NCI-H510A treated with DMSO at 0.1 percent for 48 hours (cell line): Measurements from ENCODE around the gene GADD45A.
"Not testable (repeated sequence)": the region's sequence is repeated elsewhere in the genome, so short reads cannot be mapped to it uniquely, and the experiment has no call there.

Experiments
- DNase-seq: peaks from one replicate; lab custom pipeline; 2025; lab: John Stamatoyannopoulos, UW

GADD45A gene, protein sequence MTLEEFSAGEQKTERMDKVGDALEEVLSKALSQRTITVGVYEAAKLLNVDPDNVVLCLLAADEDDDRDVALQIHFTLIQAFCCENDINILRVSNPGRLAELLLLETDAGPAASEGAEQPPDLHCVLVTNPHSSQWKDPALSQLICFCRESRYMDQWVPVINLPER

DNA sequence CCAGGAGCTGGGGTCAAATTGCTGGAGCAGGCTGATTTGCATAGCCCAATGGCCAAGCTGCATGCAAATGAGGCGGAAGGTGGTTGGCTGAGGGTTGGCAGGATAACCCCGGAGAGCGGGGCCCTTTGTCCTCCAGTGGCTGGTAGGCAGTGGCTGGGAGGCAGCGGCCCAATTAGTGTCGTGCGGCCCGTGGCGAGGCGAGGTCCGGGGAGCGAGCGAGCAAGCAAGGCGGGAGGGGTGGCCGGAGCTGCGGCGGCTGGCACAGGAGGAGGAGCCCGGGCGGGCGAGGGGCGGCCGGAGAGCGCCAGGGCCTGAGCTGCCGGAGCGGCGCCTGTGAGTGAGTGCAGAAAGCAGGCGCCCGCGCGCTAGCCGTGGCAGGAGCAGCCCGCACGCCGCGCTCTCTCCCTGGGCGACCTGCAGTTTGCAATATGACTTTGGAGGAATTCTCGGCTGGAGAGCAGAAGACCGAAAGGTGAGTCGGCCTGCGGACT lies at the start of gene GADD45A:
Gene GADD45A, plus strand, starts transcription at position 135 of the 491 bp plus-strand sequence. Its CDS starts 294 bp downstream, at position 429.
- DNase-seq: peak; percentile 99

DNA sequence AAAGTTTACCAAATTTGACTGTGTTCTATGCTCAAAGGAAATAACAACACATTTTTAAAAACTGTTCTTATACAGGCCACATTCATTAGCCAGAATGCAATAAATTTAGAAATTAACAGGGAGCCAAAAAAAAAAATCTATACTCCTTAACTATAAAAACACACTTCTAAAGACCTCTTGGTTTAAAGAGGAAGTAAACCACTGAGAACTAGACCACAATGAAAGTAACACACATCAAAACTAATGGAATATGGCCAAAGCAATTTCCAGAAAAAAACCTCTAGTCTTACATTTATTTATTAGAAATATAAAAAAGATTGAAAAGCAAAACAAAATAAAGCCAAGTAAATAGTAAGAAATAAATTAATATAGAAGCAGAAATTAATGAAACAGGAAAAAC lies 48.9 kb upstream of the GADD45A start:
- no peak for DNase-seq

DNA sequence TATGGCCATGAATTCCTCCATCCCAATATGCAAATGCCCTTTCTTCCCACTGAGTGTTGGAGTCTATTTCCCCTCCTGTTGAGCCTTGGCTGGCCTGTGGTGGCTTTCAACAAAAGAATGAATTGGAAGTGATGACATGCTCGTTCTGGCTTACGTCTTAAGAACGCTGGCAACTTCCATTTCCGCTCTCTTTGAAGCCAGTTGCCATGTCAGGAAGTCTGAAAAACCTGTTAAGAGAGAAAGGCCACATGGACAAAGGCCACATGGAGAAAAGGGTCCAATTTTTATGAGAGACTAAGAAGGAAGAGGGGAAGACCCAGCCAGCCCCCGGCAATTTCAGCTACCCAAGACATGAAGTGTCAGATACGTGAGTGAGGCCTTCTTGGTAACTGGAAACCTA lies 45.6 kb upstream of the GADD45A start:
- DNase-seq: no peak

DNA sequence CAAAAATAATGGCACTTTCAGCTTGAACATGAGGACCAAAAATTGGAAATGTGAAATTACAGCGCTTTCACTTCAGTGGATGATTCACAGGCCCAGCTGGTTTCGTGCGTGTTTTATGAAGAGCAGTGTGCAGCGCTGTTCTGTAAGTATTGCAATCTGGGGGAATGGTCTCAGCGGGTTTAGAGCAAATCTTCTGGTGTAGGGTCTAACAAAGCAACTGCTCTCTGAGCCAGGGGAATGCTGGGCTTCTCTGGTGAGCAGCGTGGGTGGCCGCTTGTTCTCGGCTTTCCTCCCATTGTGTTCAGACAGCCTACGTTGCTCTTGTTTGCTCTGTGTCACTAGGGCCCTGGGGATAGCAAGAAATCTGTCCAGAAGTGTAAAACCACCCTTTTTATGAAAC lies 42.4 kb upstream of the GADD45A start:
- DNase-seq: no peak

DNA sequence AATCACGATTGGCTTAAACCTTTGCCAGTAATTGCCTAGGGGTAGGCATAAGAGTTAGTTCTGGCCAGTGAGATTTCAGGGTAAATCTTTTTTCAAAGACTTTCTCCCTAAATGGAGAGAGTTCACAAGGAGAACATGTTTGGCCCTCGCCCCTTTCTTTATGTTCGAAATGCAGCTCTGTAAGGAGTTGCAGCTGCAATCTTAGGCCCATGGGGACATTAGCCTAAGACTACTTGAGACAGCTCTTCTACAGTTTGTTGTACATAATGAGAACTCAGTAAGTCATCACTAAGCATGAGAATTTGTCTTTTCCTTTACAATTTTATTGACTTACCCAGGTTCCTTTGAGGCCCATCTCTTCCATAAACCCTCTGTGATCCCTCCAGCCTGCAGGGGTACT lies 40.4 kb upstream of the GADD45A start:
- DNase-seq: no peak

DNA sequence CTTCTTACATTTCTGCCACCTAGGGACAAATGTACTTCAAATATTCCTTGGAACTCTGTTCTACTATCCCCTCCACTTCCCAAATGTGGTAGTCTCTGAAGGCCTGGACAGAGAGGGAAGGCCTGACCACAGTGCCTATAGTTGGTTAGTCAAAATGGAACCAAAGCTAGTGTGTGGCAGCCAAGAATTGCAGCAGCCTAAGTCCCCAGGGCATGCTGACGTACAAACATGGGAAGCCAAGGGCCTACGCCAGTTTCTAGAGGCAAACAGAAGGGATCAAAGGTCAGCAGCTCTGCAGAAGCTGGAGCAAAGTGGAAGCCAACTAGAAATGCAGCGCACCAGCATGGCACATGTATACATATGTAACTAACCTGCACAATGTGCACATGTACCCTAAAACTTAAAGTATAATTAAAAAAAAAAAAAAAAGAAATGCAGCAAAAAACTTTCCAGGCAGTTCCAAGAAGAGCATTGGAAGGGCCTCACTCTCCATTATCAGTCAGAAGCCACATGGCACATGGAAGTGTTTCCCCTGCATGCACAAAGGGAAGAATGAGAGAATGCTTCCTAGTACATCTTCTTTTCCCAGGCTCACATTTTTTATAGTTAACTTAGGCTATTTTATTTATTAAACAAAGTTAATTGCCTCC lies 39.4 kb upstream of the GADD45A start:
- no peak for DNase-seq

DNA sequence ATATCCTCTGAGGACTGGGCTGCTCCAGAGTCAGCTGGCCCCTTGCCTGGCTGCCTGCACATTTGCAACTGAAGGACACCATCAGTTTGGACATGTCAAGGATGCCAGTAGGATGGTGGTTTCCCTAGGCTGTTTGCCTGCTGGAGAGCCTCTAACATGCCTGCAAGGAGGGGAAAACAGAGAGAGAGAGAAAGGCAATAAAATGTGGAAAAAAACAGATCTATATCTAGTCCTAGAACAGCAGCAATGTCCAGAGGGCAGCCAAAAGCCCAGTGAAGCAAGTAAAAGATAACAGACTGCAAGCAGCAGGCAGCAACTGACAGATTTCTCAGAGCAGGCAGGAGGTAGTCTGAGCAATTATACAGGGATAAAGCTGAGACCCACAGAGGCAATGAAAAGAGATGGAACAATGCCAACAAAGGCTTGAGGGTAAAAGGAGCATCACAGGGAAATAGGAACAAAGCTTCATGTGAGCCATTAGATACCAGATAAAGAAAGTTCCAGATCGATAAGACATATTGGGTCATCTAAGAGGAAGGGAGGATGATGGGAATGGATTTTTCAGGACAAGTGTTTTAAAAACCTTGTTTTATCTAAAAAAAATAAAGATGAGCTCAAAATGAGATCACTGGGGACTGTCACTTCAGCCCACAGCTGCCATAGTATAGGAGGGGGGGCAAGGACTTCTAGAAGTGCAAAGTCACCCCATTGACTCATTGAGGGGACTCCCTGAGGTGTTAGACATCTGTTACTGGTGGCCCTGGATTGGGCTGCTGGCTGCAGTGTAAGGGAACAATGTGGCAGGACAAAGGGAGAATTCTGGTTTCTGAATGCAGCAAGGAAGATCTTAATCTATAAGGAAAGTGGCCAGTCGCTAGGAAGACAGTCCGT lies 38.6 kb upstream of the GADD45A start:
- peak; percentile 25 for DNase-seq

DNA sequence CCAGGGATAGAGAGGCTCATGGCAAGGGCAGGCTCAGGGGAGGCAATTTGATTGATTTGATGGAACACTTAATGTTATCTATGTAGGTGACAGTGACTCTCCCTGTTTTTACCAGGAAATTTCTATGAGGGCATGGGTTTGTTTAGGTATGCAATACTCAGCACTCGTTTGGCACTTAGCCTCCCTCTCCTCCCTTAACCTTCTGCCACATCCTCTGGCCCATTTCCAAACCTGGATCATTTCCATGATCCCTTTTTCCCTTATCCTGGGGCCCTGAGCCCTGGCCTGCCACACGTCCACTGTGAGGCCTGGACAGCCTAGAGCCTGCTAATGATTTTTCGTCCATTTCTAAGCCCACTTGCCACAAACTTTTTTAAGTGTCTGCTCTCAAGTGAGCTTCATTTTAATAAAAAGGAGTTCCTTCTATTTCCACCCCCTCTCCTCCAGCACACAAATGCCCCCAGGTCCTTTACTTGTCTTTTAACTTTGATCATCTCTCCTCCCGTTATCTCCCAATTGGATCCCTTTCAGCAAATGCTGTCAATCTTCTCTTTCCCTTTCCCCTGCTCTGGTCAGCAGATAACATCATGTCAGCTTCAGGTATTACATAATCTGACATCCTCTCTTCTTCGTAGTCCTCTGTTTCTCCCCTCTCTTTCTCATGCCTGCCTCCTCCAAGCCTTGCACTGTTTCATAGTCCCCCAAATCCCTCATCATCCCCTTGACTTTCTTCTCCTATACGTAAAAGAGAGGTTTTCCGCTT lies 37.8 kb upstream of the GADD45A start:
- peak; percentile 26 for DNase-seq

DNA sequence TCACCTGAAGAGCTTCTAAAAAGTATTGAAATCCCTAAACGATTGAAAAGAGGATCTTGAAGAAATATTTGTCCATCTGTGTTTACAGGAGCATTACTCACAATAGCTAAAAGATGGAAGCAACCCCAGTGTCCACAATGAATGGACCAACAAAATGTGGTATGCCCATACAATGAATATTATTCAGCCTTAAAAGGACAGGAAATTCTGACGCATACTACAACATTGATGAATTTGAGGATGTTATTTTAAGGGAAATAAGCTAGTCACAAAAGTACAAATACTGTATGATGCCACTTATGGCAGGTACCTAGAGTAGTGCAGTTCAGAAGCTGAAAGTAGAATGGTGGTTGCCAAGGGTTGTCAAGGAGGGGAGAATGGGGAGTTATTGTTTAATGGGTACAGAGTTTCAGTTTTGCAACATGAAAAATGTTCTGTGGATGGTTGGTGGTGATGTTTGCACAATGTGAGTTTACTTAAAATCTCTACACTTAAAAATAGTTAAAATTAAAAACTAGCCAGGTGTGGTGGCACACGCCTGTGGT lies 37.1 kb upstream of the GADD45A start:
- no peak for DNase-seq

DNA sequence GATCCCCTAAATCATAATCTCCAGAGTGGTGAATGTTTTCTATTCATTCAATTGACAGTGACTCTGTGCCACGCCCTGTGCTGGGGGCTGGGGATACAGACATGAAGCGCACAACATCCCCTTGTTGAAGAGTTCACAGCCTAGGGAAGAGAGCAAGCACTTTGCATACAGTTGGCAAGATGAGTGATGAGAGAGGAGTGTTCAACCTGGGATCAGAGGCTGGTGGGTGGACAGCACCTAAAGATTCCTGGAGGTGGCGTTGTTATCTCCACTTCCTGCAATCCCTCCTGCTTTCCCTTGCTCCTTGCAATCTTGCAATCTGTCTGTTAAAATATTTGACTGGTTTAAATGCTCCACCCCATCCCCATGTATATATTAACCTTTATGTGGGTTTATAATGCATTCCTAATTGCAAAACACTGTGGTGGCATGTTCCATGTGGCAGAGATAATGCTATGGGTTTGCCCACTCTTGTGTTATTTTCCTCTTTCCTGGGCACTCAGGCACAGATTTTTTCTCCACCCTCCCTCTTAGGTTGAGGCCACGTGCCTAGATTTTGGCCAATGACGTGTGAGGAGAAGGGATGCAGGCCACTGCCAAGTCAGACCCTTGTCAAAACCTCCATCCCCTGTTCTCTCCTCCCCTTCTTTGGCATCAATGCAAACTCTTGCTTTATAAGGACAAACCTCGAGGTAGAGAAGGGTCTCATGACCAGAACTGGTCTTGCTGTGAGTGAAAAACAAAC lies 36.2 kb upstream of the GADD45A start:
- no peak for DNase-seq

DNA sequence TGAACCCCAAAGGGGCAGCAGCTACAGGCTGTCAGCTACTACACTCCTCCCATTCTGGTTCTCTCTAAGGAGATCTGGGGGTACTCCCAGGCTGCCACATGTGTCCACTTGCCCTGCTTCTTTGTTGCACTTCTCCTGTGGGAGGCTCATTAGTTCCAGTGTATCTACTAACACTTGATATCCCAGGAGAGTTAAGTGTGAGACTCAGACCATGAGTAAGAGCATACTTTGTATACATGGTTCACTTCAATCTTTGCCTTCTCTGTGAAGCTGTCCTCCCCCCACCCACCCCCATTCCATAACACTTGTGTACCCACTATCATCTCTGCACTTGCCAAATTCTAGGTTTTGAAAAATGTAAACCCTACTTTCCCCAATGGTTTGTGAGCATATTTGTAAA lies 34.9 kb upstream of the GADD45A start:
- DNase-seq: no peak

DNA sequence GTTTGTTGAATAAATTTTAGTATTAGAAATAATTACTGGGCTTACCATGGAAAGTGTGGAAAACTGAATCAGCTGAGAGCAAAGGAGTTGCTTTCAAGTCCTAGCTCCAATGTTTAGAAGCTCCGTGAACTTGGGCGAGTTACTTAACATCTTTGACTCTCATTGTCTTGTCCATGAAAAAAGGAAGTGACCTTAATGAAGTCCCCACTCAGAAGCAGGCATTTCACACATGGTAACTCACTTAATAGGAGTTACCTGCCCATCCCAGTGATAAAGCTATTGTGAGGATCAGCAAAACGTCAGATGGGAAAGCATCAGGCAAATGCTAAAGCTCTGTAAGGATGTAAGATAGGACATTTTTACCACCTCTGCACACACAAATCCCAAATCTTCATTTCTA lies 34.0 kb upstream of the GADD45A start:
- DNase-seq: no peak

DNA sequence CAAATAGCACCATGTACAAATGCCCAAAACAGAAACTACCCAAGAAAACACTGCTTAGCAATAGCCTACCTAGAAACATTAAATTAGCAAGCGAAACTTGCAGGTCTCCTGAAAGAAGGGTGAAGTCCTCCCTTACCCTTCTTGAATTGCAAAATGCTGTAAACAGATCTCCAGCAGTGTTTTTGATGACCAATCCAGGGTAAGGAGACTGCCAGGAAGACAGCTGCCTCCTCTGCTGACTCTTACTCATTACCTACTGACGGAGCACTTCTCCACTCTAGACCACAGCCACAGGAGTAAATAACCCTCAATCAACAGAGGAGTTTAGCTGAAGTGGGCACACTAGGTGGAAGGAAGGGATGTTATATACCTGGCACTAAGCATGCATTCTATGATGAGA lies 32.2 kb upstream of the GADD45A start:
- DNase-seq: peak; percentile 81

DNA sequence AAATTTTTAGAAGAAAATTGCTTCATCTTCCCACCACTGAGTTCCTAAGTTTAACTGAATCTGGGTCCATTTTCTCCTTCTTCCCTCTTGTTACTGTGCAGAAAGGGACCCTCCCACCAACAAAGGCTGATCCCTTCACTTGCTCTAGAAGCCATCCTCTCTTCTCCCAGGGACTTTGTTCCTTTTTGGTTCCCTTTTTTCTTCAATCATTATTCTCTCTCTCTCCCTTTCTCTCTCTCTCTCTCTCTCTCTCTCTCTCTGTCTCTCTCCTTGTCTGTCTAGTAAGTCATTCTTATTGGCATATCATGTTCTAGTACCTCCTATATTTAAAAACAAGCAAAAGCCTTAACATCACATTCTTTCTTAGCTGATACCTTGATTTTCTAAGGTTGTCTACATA lies 31.7 kb upstream of the GADD45A start:
- DNase-seq: peak; percentile 58

DNA sequence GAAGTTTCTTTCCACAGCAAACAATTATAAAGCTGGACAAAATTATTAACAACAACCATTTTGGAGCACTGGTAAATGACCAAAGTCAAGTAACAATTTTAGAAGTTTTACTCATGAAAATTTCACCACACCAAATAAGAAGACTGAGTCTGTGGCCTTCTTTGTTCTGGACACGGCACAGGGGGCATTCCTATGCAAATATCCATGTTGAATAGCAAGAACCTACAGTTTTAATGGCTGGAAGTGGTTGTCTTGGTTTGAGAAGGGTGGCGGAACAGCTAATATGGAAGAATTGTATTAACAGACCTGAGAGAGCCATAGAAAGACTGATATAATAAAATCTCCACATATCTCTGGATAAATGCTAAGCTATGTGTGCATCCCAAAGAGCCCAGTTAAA lies 29.4 kb upstream of the GADD45A start:
- no peak for DNase-seq

DNA sequence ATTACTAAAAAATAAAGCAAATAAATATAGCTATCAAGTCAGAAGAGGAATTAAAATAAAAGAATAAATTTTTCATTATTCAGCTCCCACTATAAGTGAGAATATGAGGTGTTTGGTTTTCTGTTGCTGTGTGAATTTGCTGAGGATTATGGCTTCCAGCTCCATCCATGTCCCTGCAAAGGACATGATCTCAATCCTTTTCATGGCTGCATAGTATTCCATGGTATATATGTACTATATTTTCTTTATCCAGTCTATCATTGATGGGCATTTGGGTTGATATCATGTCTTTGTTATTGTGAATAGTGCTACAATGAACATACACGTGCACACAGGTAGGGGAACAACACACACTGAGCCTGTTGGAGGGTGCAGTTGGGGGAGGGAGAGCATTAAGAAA lies 27.8 kb upstream of the GADD45A start:
- DNase-seq: not testable (repeated sequence)

DNA sequence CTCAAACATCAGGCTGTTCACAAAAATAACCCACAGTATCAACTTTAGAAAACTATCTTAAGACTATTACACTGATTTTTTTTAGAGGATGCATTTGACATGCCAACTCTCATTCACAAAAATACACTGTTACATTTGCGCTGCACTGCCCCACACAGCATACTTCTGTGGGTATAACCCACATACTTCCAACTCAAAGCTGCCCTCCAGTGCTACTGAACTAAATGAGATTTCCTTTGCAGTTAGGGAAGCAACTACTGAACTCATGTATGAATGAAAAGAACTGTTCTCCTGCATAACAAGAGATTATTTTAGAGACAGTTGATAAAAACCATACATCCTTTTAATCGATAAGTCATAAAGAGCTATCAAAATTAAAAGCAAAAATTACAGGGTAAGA lies 25.8 kb upstream of the GADD45A start:
- no peak for DNase-seq

DNA sequence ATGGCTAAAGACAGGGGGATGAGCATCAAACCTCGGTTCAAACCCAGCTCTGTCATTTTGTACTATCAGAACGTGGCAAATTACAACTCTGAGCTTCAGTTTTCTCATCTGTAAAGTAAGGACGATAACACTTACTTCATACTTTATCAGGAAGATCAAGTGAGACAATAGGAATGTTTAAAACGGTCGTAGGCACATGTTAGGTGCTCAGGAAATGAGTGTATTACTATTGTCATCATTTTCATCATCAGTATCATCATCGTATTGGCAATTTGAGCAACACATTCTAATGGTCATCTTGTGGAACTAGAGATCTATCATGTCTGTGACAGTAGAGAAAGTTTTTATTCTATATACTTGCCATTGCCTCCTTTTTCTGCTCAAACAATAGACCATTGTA lies 22.1 kb upstream of the GADD45A start:
- DNase-seq: no peak

DNA sequence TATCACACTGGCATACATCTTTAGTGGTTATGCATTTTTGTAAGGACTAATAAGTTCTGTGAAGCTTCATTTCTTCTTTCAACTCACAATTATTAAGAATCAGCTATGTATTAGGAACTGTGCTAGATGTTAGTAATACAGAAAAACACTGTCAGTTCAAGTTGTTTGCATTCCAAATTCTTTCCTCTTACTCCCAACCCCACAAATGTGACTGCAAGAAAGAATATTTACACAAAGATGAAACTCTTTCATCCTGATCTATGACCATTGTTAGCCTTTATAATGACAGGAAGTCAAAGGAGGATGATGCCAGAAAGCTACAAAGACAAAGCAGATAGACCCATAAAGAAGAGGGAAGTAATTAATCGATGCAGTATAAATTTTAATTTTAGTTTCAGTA lies 21.0 kb upstream of the GADD45A start:
- peak; percentile 47 for DNase-seq

DNA sequence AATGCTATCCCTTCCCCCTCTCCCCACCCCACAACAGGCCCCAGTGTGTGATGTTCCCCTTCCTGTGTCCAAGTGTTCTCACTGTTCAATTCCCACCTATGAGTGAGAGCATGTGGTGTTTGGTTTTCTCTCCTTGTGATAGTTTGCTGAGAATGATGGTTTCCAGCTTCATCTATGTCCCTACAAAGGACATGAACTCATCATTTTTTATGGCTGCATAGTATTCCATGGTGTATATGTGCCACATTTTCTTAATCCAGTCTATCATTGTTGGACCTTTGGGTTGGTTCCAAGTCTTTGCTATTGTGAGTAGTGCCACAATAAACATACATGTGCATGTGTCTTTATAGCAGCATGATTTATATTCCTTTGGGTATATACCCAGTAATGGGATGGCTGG lies 19.7 kb upstream of the GADD45A start:
- not testable (repeated sequence) for DNase-seq

DNA sequence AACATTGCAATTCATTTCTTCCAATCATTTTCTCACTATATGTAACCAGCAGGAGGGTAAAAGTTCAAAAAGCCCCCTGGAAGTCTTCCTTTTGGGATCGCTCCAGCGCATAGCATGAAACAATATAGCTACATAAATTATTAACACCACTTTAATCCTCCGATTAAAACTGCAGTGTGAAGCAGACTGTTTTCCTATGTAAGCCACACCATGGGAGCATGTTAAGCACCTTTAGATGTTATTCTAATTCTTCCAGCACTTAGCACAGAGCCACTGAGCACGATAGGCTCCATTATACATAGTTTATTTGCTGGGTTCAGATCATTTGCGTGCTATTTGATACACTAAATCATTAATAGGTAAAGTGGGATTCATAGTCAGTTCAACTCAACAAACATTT lies 18.4 kb upstream of the GADD45A start:
- no peak for DNase-seq
